GM12801 (cell line): ENCODE data around the gene PGLYRP1.

Experiments
- CTCF ChIP-seq: IDR thresholded peaks from one replicate; pipeline ENCODE4 v1.5.1; 2011; ENCODE audit warnings: control low read depth; ENCODE audit not compliant: insufficient read length; ENCODE audit errors: extremely low read depth

The PGLYRP1 gene

DNA sequence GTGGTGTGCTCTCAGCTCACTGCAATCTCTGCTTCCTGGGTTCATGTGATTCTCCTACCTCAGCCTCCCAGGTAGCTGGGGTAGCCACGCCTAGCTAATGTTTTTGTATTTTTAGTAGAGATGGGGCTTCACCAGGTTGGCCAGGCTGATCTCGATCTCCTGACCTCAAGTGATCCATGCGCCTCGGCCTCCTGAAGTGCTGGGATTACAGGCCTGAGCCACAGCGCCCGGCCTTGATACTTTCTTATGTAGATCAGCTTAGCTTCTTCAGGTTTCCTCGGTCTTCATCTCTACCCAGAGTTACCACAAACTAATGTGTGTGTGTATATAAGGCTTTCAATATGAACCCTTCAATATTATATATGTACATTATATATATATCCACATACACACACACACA is 37.5 kb downstream of the PGLYRP1 start:
- no peak for TF ChIP-seq CTCF

GRCh38 chr19:45981350-45981749 is 41.5 kb downstream of the PGLYRP1 start:
- no peak for TF ChIP-seq CTCF

GRCh38 chr19:45978156-45978555 is 44.7 kb downstream of the PGLYRP1 start:
- TF ChIP-seq CTCF: no peak

GRCh38 chr19:45976178-45976577 is 46.7 kb downstream of the PGLYRP1 start:
- no peak for TF ChIP-seq CTCF

- no peak for TF ChIP-seq CTCF
These were observed 47.4 kb downstream of the PGLYRP1 start for GRCh38 chr19:45975306-45976070.

- TF ChIP-seq CTCF: no peak
These were observed 49.1 kb downstream of the PGLYRP1 start, which contains the start of gene NOVA2 for GRCh38 chr19:45973553-45974338. TSS of gene NOVA2 (minus strand) at chr19:45973865. CDS start at chr19:45973351, 514 bp downstream.

DNA sequence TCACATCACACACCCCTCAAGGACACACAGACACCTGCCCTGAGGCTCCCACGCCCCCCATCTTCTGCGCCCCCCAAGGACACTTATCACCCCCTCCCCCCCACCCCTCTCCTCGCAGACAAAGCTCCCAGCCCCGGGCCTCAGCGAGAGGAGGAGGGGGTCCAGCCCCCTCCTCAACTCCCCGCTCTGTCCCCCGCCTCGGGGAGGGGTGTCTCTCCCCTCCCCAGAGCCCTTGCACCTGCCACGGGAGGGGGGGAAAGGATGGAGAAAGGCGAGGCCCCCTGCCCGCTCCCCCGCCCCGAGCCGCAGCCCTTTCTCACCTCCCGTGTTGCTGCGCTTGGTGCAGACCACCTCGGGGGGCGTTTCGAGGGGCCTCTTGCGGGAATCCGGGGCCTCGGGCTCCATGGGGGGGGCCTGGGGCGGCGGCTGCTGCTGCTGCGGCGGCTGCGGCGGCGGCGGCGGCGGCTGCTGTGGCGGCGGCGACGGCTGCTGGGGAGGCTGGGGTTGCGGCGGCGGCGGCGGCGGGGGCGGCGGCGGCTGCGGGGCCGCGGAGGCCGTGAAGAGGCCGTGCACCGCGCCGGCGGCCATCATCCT is 49.8 kb downstream of the PGLYRP1 start:
- no peak for TF ChIP-seq CTCF
